Astrocyte (in vitro differentiated cells and primary cell): ENCODE data around the gene SLC26A2. TPM values are rescaled to one million over a fixed set of nuclear protein-coding genes. Genes with fewer than 3 reads are reported as not detected.

Experiments used
- DNase-seq: peaks from one replicate; pipeline ENCODE4 v3.0.0-alpha.2; 2010; ENCODE audit warnings: low read depth
- FAIRE-seq: peaks from 2 replicates; lab custom pipeline; 2011; peaks lifted over from hg19 to GRCh38; lab: Jason Lieb, UNC
- H2AFZ ChIP-seq: 2 replicates; pipeline ENCODE4 v1.6.0; 2012; ENCODE audit warnings: low read depth, low read length, inconsistent platforms
- H3K27ac ChIP-seq: 2 replicates; pipeline ENCODE4 v1.5.1; 2011; ENCODE audit warnings: low read depth, low read length, inconsistent platforms
- H3K27me3 ChIP-seq: 2 replicates; pipeline ENCODE4 v1.6.0; 2011; ENCODE audit warnings: low read length, inconsistent platforms; ENCODE audit not compliant: insufficient read depth
- H3K36me3 ChIP-seq: 2 replicates; pipeline ENCODE4 v1.5.1; 2011; ENCODE audit warnings: low read length, inconsistent platforms; ENCODE audit not compliant: insufficient read depth
- H3K4me1 ChIP-seq: 2 replicates; pipeline ENCODE4 v1.5.1; 2011; ENCODE audit warnings: low read length, inconsistent platforms; ENCODE audit not compliant: insufficient read depth
- H3K4me2 ChIP-seq: 2 replicates; pipeline ENCODE4 v1.6.0; 2012; ENCODE audit warnings: low read length, inconsistent platforms
- H3K4me3 ChIP-seq: 2 replicates; pipeline ENCODE4 v1.5.1; 2011; ENCODE audit warnings: low read depth, mild to moderate bottlenecking, low read length, inconsistent platforms; ENCODE audit not compliant: insufficient read depth
- H3K79me2 ChIP-seq: 2 replicates; pipeline ENCODE4 v1.6.0; 2012; ENCODE audit warnings: mild to moderate bottlenecking, low read length, inconsistent platforms; ENCODE audit not compliant: insufficient read depth
- H3K9ac ChIP-seq: 2 replicates; pipeline ENCODE4 v1.6.0; 2012; ENCODE audit warnings: mild to moderate bottlenecking, low read length, inconsistent platforms
- H3K9me3 ChIP-seq: 2 replicates; pipeline ENCODE4 v1.5.1; 2012; ENCODE audit warnings: low read depth, mild to moderate bottlenecking, low read length, inconsistent platforms; ENCODE audit not compliant: insufficient read depth
- H4K20me1 ChIP-seq: 2 replicates; pipeline ENCODE4 v1.6.0; 2012; ENCODE audit warnings: low read length, inconsistent platforms; ENCODE audit not compliant: insufficient read depth
- H3K27ac Mint-ChIP-seq: one replicate; pipeline ENCODE4 v1.8.0; 2021; ENCODE audit warnings: mild to moderate bottlenecking, mixed read lengths; ENCODE audit not compliant: unreplicated experiment
- H3K27me3 Mint-ChIP-seq: one replicate; pipeline ENCODE4 v1.8.0; 2021; ENCODE audit warnings: low read depth, mixed read lengths; ENCODE audit not compliant: unreplicated experiment
- H3K36me3 Mint-ChIP-seq: one replicate; pipeline ENCODE4 v1.8.0; 2021; ENCODE audit warnings: low read depth, mixed read lengths; ENCODE audit not compliant: unreplicated experiment
- H3K4me1 Mint-ChIP-seq: one replicate; pipeline ENCODE4 v1.8.0; 2021; ENCODE audit warnings: low read depth, mixed read lengths; ENCODE audit not compliant: unreplicated experiment
- H3K4me3 Mint-ChIP-seq: one replicate; pipeline ENCODE4 v1.8.0; 2021; ENCODE audit warnings: mild to moderate bottlenecking, moderate library complexity, mixed read lengths; ENCODE audit not compliant: unreplicated experiment
- H3K9me3 Mint-ChIP-seq: one replicate; pipeline ENCODE4 v1.8.0; 2021; ENCODE audit warnings: mild to moderate bottlenecking, mixed read lengths; ENCODE audit not compliant: unreplicated experiment
- CTCF ChIP-seq: IDR thresholded peaks from 2 replicates; pipeline ENCODE4 v1.5.1; 2011; ENCODE audit warnings: low read depth, mild to moderate bottlenecking, inconsistent platforms, low read length, moderate library complexity; ENCODE audit not compliant: insufficient read depth
- EZH2 ChIP-seq: IDR thresholded peaks from 2 replicates; pipeline ENCODE4 v1.6.1; 2012; ENCODE audit warnings: mild to moderate bottlenecking, low read length, inconsistent platforms; ENCODE audit not compliant: insufficient read depth
- total RNA-seq: library from RNA; stranded (reverse); gene quantifications from 2 replicates; pipeline ENCODE4 v1.2.1, GENCODE V29; 2021

SLC26A2 gene
- total RNA-seq, 1 donor from 2014 or later, result 19.8 TPM

GRCh38 chr5:149940077-149940574 is 20.4 kb upstream of the SLC26A2 start:
- H3K36me3 Mint-ChIP-seq, result no peaks in the 10 kb centered on the region
- Histone ChIP-seq H3K4me2 (no peak overlapping the region), H4K20me1 (no peaks in the 10 kb centered on the region), H3K4me1 (peaks cover 37% of the 10 kb centered on the region), H2AFZ (no peak overlapping the region), H3K36me3 (no peaks in the 10 kb centered on the region), H3K79me2 (no peaks in the 10 kb centered on the region), H3K27me3 (no peaks in the 10 kb centered on the region), H3K9ac (no peak overlapping the region), H3K9me3 (no peaks in the 10 kb centered on the region), H3K27ac (no peak overlapping the region), H3K4me3 (no peak overlapping the region)
- no peak for FAIRE-seq
- H3K9me3 Mint-ChIP-seq, result peaks cover 2% of the 10 kb centered on the region
- H3K27me3 Mint-ChIP-seq, result peaks cover 4% of the 10 kb centered on the region
- H3K27ac Mint-ChIP-seq, result no peak overlapping the region
- peaks cover 43% of the 10 kb centered on the region for H3K4me1 Mint-ChIP-seq
- H3K4me3 Mint-ChIP-seq, result no peak overlapping the region
- TF ChIP-seq EZH2 (no peak), CTCF (no peak)
- DNase-seq, result no peak

- Mint-ChIP-seq H3K27ac (no peak overlapping the region), H3K36me3 (no peaks in the 10 kb centered on the region), H3K4me1 (peaks cover 43% of the 10 kb centered on the region), H3K27me3 (no peaks in the 10 kb centered on the region), H3K4me3 (no peak overlapping the region), H3K9me3 (no peaks in the 10 kb centered on the region)
- Histone ChIP-seq H3K9me3 (no peaks in the 10 kb centered on the region), H3K36me3 (no peaks in the 10 kb centered on the region), H3K79me2 (no peaks in the 10 kb centered on the region), H2AFZ (no peak overlapping the region), H3K9ac (no peak overlapping the region), H3K27ac (no peak overlapping the region), H4K20me1 (no peaks in the 10 kb centered on the region), H3K4me1 (peaks cover 37% of the 10 kb centered on the region), H3K4me3 (no peak overlapping the region), H3K4me2 (no peak overlapping the region), H3K27me3 (no peaks in the 10 kb centered on the region)
- no peak for FAIRE-seq
- no peak for DNase-seq
- no peak for TF ChIP-seq EZH2
- TF ChIP-seq CTCF, result no peak
Measured at GRCh38 chr5:149940941-149941644, 19.5 kb upstream of the SLC26A2 start.

- peaks cover 42% of the 10 kb centered on the region for H3K4me1 Mint-ChIP-seq
- H3K27ac Mint-ChIP-seq, result no peak overlapping the region
- no peaks in the 10 kb centered on the region for H3K9me3 Mint-ChIP-seq
- FAIRE-seq, result no peak
- TF ChIP-seq CTCF, result no peak
- TF ChIP-seq EZH2, result no peak
- H3K36me3 Mint-ChIP-seq, result no peaks in the 10 kb centered on the region
- H3K4me1 ChIP-seq, result peaks cover 35% of the 10 kb centered on the region
- no peaks in the 10 kb centered on the region for H3K9me3 ChIP-seq
- H3K79me2 ChIP-seq, result no peaks in the 10 kb centered on the region
- H3K4me3 Mint-ChIP-seq, result no peak overlapping the region
- H3K4me2 ChIP-seq, result no peak overlapping the region
- no peak overlapping the region for H3K9ac ChIP-seq
- H3K27me3 Mint-ChIP-seq, result peaks cover under 1% of the 10 kb centered on the region
- H2AFZ ChIP-seq, result no peak overlapping the region
- no peak overlapping the region for H3K4me3 ChIP-seq
- no peak for DNase-seq
- H4K20me1 ChIP-seq, result no peaks in the 10 kb centered on the region
- no peaks in the 10 kb centered on the region for H3K36me3 ChIP-seq
- H3K27ac ChIP-seq, result no peak overlapping the region
- no peaks in the 10 kb centered on the region for H3K27me3 ChIP-seq
Measured at GRCh38 chr5:149941795-149942194, 18.8 kb upstream of the SLC26A2 start.
